Astrocyte (in vitro differentiated cells and primary cell): ENCODE results near the gene VWA8. TPM values are rescaled to one million over a fixed set of nuclear protein-coding genes. Genes with fewer than 3 reads are reported as not detected.
A peak's percentile ranks its signal among the peaks of the same experiment; 100 is the strongest.

ENCODE experiments used
- DNase-seq: peaks from one replicate; pipeline ENCODE4 v3.0.0-alpha.2; 2010; ENCODE audit warnings: low read depth
- FAIRE-seq: peaks from 2 replicates; lab custom pipeline; 2011; peaks lifted over from hg19 to GRCh38; lab: Jason Lieb, UNC
- H2AFZ ChIP-seq: 2 replicates; pipeline ENCODE4 v1.6.0; 2012; ENCODE audit warnings: low read depth, low read length, inconsistent platforms
- H3K27ac ChIP-seq: 2 replicates; pipeline ENCODE4 v1.5.1; 2011; ENCODE audit warnings: low read depth, low read length, inconsistent platforms
- H3K27me3 ChIP-seq: 2 replicates; pipeline ENCODE4 v1.6.0; 2011; ENCODE audit warnings: low read length, inconsistent platforms; ENCODE audit not compliant: insufficient read depth
- H3K36me3 ChIP-seq: 2 replicates; pipeline ENCODE4 v1.5.1; 2011; ENCODE audit warnings: low read length, inconsistent platforms; ENCODE audit not compliant: insufficient read depth
- H3K4me1 ChIP-seq: 2 replicates; pipeline ENCODE4 v1.5.1; 2011; ENCODE audit warnings: low read length, inconsistent platforms; ENCODE audit not compliant: insufficient read depth
- H3K4me2 ChIP-seq: 2 replicates; pipeline ENCODE4 v1.6.0; 2012; ENCODE audit warnings: low read length, inconsistent platforms
- H3K4me3 ChIP-seq: 2 replicates; pipeline ENCODE4 v1.5.1; 2011; ENCODE audit warnings: low read depth, mild to moderate bottlenecking, low read length, inconsistent platforms; ENCODE audit not compliant: insufficient read depth
- H3K79me2 ChIP-seq: 2 replicates; pipeline ENCODE4 v1.6.0; 2012; ENCODE audit warnings: mild to moderate bottlenecking, low read length, inconsistent platforms; ENCODE audit not compliant: insufficient read depth
- H3K9ac ChIP-seq: 2 replicates; pipeline ENCODE4 v1.6.0; 2012; ENCODE audit warnings: mild to moderate bottlenecking, low read length, inconsistent platforms
- H3K9me3 ChIP-seq: 2 replicates; pipeline ENCODE4 v1.5.1; 2012; ENCODE audit warnings: low read depth, mild to moderate bottlenecking, low read length, inconsistent platforms; ENCODE audit not compliant: insufficient read depth
- H4K20me1 ChIP-seq: 2 replicates; pipeline ENCODE4 v1.6.0; 2012; ENCODE audit warnings: low read length, inconsistent platforms; ENCODE audit not compliant: insufficient read depth
- H3K27ac Mint-ChIP-seq: one replicate; pipeline ENCODE4 v1.8.0; 2021; ENCODE audit warnings: mild to moderate bottlenecking, mixed read lengths; ENCODE audit not compliant: unreplicated experiment
- H3K27me3 Mint-ChIP-seq: one replicate; pipeline ENCODE4 v1.8.0; 2021; ENCODE audit warnings: low read depth, mixed read lengths; ENCODE audit not compliant: unreplicated experiment
- H3K36me3 Mint-ChIP-seq: one replicate; pipeline ENCODE4 v1.8.0; 2021; ENCODE audit warnings: low read depth, mixed read lengths; ENCODE audit not compliant: unreplicated experiment
- H3K4me1 Mint-ChIP-seq: one replicate; pipeline ENCODE4 v1.8.0; 2021; ENCODE audit warnings: low read depth, mixed read lengths; ENCODE audit not compliant: unreplicated experiment
- H3K4me3 Mint-ChIP-seq: one replicate; pipeline ENCODE4 v1.8.0; 2021; ENCODE audit warnings: mild to moderate bottlenecking, moderate library complexity, mixed read lengths; ENCODE audit not compliant: unreplicated experiment
- H3K9me3 Mint-ChIP-seq: one replicate; pipeline ENCODE4 v1.8.0; 2021; ENCODE audit warnings: mild to moderate bottlenecking, mixed read lengths; ENCODE audit not compliant: unreplicated experiment
- CTCF ChIP-seq: IDR thresholded peaks from 2 replicates; pipeline ENCODE4 v1.5.1; 2011; ENCODE audit warnings: low read depth, mild to moderate bottlenecking, inconsistent platforms, low read length, moderate library complexity; ENCODE audit not compliant: insufficient read depth
- EZH2 ChIP-seq: IDR thresholded peaks from 2 replicates; pipeline ENCODE4 v1.6.1; 2012; ENCODE audit warnings: mild to moderate bottlenecking, low read length, inconsistent platforms; ENCODE audit not compliant: insufficient read depth
- total RNA-seq: library from RNA; stranded (reverse); gene quantifications from 2 replicates; pipeline ENCODE4 v1.2.1, GENCODE V29; 2021

The VWA8 gene
- total RNA-seq, 1 donor from 2014 or later: 15.6 TPM

- peaks cover 26% of the 10 kb centered on the region for H3K4me1 Mint-ChIP-seq
- H3K4me2 ChIP-seq: peak overlapping the region; percentile 65
- H3K36me3 ChIP-seq: no peaks in the 10 kb centered on the region
- H4K20me1 ChIP-seq: no peaks in the 10 kb centered on the region
- no peaks in the 10 kb centered on the region for H3K9me3 Mint-ChIP-seq
- DNase-seq (peak; percentile 94), FAIRE-seq (peak; percentile 20)
- TF ChIP-seq EZH2 (no peak), CTCF (no peak)
- H3K4me3 Mint-ChIP-seq: peak overlapping the region; percentile 6
- no peaks in the 10 kb centered on the region for H3K9me3 ChIP-seq
- no peaks in the 10 kb centered on the region for H3K27me3 ChIP-seq
- peak overlapping the region; percentile 25 for H2AFZ ChIP-seq
- peak overlapping the region; percentile 11 for H3K27ac ChIP-seq
- H3K36me3 Mint-ChIP-seq: no peaks in the 10 kb centered on the region
- H3K4me3 ChIP-seq: no peak overlapping the region
- H3K27ac Mint-ChIP-seq: peak overlapping the region; percentile 93
- H3K9ac ChIP-seq: no peak overlapping the region
- H3K4me1 ChIP-seq: peaks cover 6% of the 10 kb centered on the region
- H3K27me3 Mint-ChIP-seq: peaks cover 6% of the 10 kb centered on the region
- no peaks in the 10 kb centered on the region for H3K79me2 ChIP-seq
Observed at GRCh38 chr13:42001580-42001979, 40.7 kb upstream of the VWA8 start.

GRCh38 chr13:42000846-42001245, 39.9 kb upstream of the VWA8 start:
- Histone ChIP-seq H3K79me2 (no peaks in the 10 kb centered on the region), H4K20me1 (no peaks in the 10 kb centered on the region), H3K4me2 (no peak overlapping the region), H3K27ac (no peak overlapping the region), H3K36me3 (no peaks in the 10 kb centered on the region), H3K4me3 (no peak overlapping the region), H3K4me1 (peaks cover 6% of the 10 kb centered on the region), H2AFZ (no peak overlapping the region), H3K9me3 (no peaks in the 10 kb centered on the region), H3K27me3 (no peaks in the 10 kb centered on the region), H3K9ac (no peak overlapping the region)
- peak overlapping the region; percentile 28 for H3K4me3 Mint-ChIP-seq
- H3K36me3 Mint-ChIP-seq: no peaks in the 10 kb centered on the region
- DNase-seq: peak; percentile 44
- no peak for FAIRE-seq
- TF ChIP-seq EZH2: no peak
- TF ChIP-seq CTCF: no peak
- H3K27me3 Mint-ChIP-seq: peaks cover 6% of the 10 kb centered on the region
- H3K4me1 Mint-ChIP-seq: peaks cover 32% of the 10 kb centered on the region
- H3K9me3 Mint-ChIP-seq: no peaks in the 10 kb centered on the region
- peak overlapping the region; percentile 93 for H3K27ac Mint-ChIP-seq

- DNase-seq (no peak), FAIRE-seq (peak; percentile 17)
- Mint-ChIP-seq H3K4me3 (peak overlapping the region; percentile 17), H3K27me3 (no peaks in the 10 kb centered on the region), H3K4me1 (peaks cover 32% of the 10 kb centered on the region), H3K36me3 (no peaks in the 10 kb centered on the region), H3K27ac (no peak overlapping the region), H3K9me3 (no peaks in the 10 kb centered on the region)
- H3K27ac ChIP-seq: no peak overlapping the region
- H3K36me3 ChIP-seq: no peaks in the 10 kb centered on the region
- no peaks in the 10 kb centered on the region for H4K20me1 ChIP-seq
- no peak overlapping the region for H2AFZ ChIP-seq
- H3K4me1 ChIP-seq: peaks cover 6% of the 10 kb centered on the region
- no peaks in the 10 kb centered on the region for H3K9me3 ChIP-seq
- peaks cover 1% of the 10 kb centered on the region for H3K27me3 ChIP-seq
- no peak overlapping the region for H3K4me2 ChIP-seq
- H3K79me2 ChIP-seq: no peaks in the 10 kb centered on the region
- H3K4me3 ChIP-seq: no peak overlapping the region
- TF ChIP-seq EZH2 (no peak), CTCF (no peak)
- no peak overlapping the region for H3K9ac ChIP-seq
Observed at GRCh38 chr13:41997396-41997795, 36.5 kb upstream of the VWA8 start.
